Stimulated activated CD8-positive, alpha-beta memory T cell treated with anti-CD3 and anti-CD28 coated beads, Interleukin-4, amount 100 ng/mL, for 24 hours (primary cell): ENCODE measurements around the gene TRA2B.
"Not testable (repeated sequence)": the region's sequence is repeated elsewhere in the genome, so short reads cannot be mapped to it uniquely, and the experiment has no call there.

Experiments used
- DNase-seq: peaks from one replicate; pipeline ENCODE4 v3.0.0-alpha.2; 2020; ENCODE audit warnings: low read depth

TRA2B gene

DNA sequence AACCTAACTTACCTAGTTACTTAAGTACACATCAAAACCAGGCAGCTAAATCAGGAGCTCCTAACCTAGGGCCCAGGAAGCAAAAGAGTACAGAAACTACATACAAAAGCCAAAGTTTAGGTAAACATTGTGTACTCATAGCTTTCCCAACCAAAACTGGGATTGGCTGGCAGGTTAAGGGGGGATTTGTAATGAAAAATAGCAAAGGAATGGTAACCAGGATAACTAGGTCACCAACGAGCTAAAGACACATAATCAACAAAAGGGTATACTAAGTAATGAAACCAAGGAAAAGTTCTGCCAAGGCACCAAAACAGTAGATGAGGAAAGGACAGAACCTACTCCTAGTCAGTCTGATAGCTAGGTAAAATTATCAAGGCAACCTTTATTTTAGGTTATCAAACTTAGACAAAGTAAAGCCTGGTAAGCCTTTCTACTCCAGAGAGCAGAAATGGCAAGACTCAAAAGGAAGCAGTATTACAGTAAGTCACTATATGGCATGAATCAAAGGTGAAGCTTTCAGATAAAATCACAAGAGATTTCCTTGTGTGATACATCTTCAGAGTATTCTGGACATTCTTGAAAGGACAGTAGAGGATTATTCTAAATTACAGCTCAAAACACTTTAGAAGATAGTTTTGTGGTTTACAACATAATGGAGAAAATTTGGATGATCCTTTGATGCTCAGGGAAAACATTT lies 10.2 kb downstream of the TRA2B start:
- DNase-seq = no peak

- DNase-seq = no peak
These were observed 11.4 kb downstream of the TRA2B start for GRCh38 chr3:185926445-185926844.

GRCh38 chr3:185925353-185925752 lies 12.5 kb downstream of the TRA2B start:
- no peak for DNase-seq

GRCh38 chr3:185924375-185924774 lies 13.4 kb downstream of the TRA2B start:
- no peak for DNase-seq

- DNase-seq = no peak
These were observed 17.6 kb downstream of the TRA2B start for GRCh38 chr3:185920184-185920583.

GRCh38 chr3:185916042-185916833 lies 21.6 kb downstream of the TRA2B start:
- no peak for DNase-seq

DNA sequence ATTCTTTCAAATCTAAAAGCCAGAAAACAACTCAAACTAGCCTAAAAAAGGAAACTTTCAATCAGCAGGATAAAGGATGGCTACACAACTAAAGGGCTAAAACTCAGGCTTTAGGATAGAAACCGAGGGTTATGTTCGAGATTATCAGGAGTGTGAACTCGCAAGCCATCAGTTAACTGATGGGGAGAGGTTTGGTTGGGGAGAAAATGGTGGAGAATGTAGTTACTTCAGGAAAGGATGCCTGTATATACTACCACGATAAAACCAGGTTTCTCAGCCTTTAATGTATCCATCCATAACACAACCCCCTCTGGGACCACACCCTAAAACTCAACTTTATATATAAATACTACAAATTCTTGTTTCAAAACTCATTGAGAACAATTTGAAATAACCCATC lies 22.2 kb downstream of the TRA2B start:
- DNase-seq = no peak

- DNase-seq = no peak
These were observed 22.7 kb downstream of the TRA2B start for GRCh38 chr3:185914911-185915629.

GRCh38 chr3:185912929-185913901 lies 24.6 kb downstream of the TRA2B start:
- no peak for DNase-seq

DNA sequence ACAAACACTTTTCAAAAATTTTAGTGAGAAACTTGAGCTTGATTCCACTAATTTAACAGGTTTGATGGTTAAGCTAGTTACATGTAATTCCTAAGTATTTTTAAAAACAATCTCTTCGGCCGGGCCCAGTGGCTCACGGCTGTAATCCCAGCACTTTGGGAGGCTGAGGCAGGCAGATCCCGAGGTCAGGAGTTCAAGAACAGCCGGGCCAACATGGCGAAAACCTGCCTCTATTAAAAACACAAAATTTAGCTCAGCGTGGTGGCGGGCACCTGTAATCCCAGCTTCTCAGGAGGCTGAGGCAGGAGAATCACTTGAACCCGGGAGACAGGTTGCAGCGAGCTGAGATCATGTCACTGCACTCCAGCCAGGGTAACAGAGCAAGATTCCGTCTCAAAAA lies 25.3 kb downstream of the TRA2B start:
- DNase-seq = no peak

- DNase-seq = not testable (repeated sequence)
These were observed 26.8 kb downstream of the TRA2B start for GRCh38 chr3:185911076-185911448.

DNA sequence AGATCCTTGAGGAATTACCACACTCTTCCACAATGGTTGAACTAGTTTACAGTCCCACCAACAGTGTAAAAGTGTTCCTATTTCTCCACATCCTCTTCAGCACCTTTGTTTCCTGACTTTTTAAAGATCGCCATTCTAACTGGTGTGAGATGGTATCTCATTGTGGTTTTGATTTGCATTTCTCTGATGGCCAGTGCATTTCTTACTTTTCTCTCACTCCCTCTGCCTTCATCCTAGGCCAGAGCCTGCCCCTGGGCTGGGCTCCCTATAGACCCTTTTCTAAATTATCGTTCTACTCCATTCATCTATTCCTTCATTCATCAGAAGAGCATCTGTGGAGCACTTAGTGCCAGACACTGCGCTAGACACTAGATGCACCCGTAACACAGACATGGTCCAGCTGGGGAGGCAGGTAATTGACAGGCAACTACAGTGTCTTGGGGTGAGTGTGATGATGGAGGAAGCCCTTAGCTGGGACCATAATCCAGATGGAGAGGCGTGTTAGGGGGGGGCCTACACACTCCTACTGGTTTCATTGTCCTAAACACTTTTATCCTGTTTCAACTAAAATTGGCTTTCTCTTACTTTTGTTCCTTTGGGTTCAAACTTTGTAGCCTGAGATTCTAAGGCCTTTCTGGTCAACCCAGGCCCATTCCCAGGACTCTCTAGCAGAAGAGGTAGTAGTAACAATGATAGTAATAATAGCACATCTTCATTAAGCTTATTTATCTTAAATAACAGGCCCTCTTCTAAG lies 27.3 kb downstream of the TRA2B start:
- not testable (repeated sequence) for DNase-seq

GRCh38 chr3:185909913-185910312 lies 27.9 kb downstream of the TRA2B start:
- not testable (repeated sequence) for DNase-seq

GRCh38 chr3:185900228-185900627 lies 37.6 kb downstream of the TRA2B start:
- no peak for DNase-seq

GRCh38 chr3:185896636-185897035 lies 41.2 kb downstream of the TRA2B start:
- DNase-seq = no peak

DNA sequence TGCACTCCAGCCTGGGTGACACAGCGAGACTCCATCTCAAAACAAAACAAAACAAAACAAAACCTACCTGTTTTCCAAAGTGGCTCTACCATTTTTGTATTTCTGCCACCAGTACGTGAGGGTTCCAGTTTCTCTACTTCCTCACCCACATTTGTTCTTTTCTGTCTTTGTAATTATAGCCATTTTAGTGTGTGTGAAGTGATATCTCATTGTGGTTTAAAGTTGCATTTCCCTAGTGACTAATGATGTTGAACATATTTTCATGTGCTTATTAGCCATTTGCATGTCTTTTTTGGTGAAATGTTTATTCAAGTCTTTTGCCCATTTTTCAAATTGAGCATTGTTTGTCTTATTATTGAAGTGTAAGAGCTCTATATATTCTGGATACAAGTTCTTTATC lies 50.7 kb downstream of the TRA2B start:
- DNase-seq = no peak

DNA sequence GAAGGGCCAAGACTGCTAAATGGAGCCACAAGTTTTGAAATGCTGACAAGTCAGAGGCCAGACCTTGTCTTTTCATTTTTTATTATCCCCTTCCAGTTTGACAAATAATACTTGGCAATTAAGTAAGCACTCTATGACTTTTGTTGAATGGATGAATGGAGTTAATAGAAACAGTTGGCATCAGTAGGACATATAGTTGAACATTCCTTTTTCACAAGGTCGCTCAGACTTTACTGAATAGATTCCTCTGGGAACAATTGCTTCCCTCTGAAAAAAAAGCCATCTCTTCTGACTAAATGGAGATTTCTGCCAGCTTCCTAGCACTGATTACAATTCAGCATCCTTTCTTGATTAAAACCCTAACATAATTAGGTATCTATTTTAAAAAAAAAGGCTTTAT lies 53.2 kb downstream of the TRA2B start:
- no peak for DNase-seq

GRCh38 chr3:185881926-185882325 lies 55.9 kb downstream of the TRA2B start:
- DNase-seq = no peak

DNA sequence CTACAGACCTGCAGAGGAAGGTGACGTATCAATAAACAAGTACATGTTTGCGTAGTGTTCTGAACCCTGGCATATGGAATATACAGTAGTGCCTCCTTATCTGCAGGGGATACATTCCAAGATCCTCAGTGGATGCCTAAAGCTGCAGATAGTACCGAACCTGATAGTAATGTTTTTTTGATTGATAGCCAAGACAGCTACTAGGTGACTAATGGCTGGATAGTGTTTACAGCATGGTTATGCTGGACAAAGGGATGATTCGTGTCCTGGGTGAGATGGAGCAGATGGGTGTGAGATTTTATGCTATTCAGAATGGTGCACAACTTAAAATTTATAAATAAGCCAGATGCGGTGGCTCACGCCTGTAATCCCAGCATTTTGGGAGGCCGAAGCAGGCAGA lies 57.2 kb downstream of the TRA2B start:
- no peak for DNase-seq

DNA sequence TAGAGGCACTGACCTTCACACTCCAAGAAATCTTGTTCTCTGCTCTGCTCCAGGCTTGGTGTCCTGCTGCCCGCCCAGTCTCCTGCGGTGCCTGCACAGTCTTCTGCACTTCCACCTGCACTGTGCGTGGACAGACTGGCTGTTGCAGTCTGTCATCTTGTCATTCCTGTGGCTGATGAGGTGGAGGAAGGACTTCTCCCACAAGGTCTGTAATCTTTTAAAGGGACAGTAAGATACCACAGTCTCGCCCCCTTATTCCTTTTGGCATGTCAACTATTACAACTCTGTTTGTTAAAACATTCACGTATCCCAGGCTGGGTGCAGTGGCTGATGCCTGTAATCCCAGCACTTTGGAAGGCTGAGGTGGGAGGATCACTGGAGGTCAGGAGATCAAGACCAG lies 58.9 kb downstream of the TRA2B start:
- DNase-seq = no peak

DNA sequence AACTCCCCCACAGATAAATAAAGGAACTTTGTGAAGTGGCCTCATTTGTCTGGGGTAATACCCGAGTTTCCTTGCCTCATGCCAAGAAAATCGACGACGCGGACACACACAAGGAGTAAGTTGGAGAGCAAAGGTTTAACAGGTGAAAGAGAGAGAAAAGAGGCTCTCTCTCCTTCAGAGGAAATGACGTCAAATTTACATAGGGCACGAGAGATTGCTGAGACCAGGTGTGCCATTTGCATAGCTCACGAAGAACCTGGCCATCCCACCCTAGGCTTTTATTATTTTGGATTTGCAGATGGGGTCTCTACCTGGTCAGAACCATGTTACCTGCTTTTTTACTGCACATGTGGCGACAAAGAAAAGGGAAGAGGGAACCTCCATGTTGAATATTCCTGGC lies 63.7 kb downstream of the TRA2B start:
- no peak for DNase-seq
